SK-N-SH treated with all-trans-retinoic acid at 6 μM for 48 hours (cell line): ENCODE data around the gene PIGU.
A peak's percentile ranks its signal among the peaks of the same experiment; 100 is the strongest.

Experiments
- ATAC-seq: fragments of 200-7000 bp; cut with Tn5 transposase; 3 replicates; pipeline ENCODE4 v1.9.1; 2020; ENCODE audit warnings: mild to moderate bottlenecking, moderate library complexity
- ARNTL ChIP-seq: fragments of 450-650 bp; formaldehyde crosslinking; IDR thresholded peaks from 2 replicates; pipeline ENCODE4 v1.5.0; 2020; ENCODE audit warnings: low read depth, mild to moderate bottlenecking, moderate library complexity, borderline replicate concordance
- CSDC2 ChIP-seq: fragments of 250-450 bp; sonication (Bioruptor Pico); IDR thresholded peaks from 2 replicates; pipeline ENCODE4 v1.5.0; 2020; ENCODE audit warnings: mild to moderate bottlenecking, moderate library complexity
- GLIS3 ChIP-seq: fragments of 250-450 bp; sonication (Bioruptor Pico); IDR thresholded peaks from 2 replicates; pipeline ENCODE4 v1.5.0; 2020; ENCODE audit warnings: mild to moderate bottlenecking, moderate library complexity
- ISL1 ChIP-seq: fragments of 250-450 bp; sonication (Bioruptor Pico); IDR thresholded peaks from 2 replicates; pipeline ENCODE4 v2.1.2; 2022; ENCODE audit warnings: mild to moderate bottlenecking, moderate library complexity
- OSR1 ChIP-seq: fragments of 250-450 bp; sonication (Bioruptor Pico); IDR thresholded peaks from 2 replicates; pipeline ENCODE4 v1.8.0; 2022; ENCODE audit warnings: moderate library complexity, mild to moderate bottlenecking, inconsistent platforms
- PPARA ChIP-seq: fragments of 250-450 bp; sonication (Bioruptor Pico); IDR thresholded peaks from 2 replicates; pipeline ENCODE4 v1.5.0; 2020; ENCODE audit warnings: mild to moderate bottlenecking, borderline replicate concordance
- RARB ChIP-seq: fragments of 250-450 bp; sonication (Bioruptor Pico); IDR thresholded peaks from 2 replicates; pipeline ENCODE4 v1.8.0; 2021; ENCODE audit warnings: mild to moderate bottlenecking, moderate library complexity
- SNAI2 ChIP-seq: fragments of 250-450 bp; sonication (Bioruptor Pico); IDR thresholded peaks from 2 replicates; pipeline ENCODE4 v1.5.0; 2020; ENCODE audit warnings: mild to moderate bottlenecking, moderate library complexity
- TCF4 ChIP-seq: fragments of 250-450 bp; sonication (Bioruptor Pico); IDR thresholded peaks from 2 replicates; pipeline ENCODE4 v1.8.0; 2021; ENCODE audit warnings: mild to moderate bottlenecking, moderate library complexity, borderline replicate concordance
- TOX ChIP-seq: fragments of 250-450 bp; sonication (Bioruptor Pico); IDR thresholded peaks from 2 replicates; pipeline ENCODE4 v1.8.0; 2021; ENCODE audit warnings: mild to moderate bottlenecking, moderate library complexity, borderline replicate concordance
- ZC3H10 ChIP-seq: fragments of 250-450 bp; sonication (Bioruptor Pico); IDR thresholded peaks from 2 replicates; pipeline ENCODE4 v1.5.1; 2021; ENCODE audit warnings: mild to moderate bottlenecking, moderate library complexity
- ZFP30 ChIP-seq: fragments of 450-650 bp; formaldehyde crosslinking; IDR thresholded peaks from 2 replicates; pipeline ENCODE4 v1.5.0; 2022; ENCODE audit warnings: mild to moderate bottlenecking, moderate library complexity
- ZNF70 ChIP-seq: fragments of 450-650 bp; formaldehyde crosslinking; IDR thresholded peaks from 2 replicates; pipeline ENCODE4 v1.5.0; 2020; ENCODE audit warnings: mild to moderate bottlenecking, moderate library complexity
- ZNF8 ChIP-seq: fragments of 450-650 bp; formaldehyde crosslinking; IDR thresholded peaks from 2 replicates; pipeline ENCODE4 v1.5.0; 2020; ENCODE audit warnings: mild to moderate bottlenecking, moderate library complexity
- TF ChIP-seq, protein P1 (sequence below): fragments of 250-450 bp; sonication (Bioruptor Pico); IDR thresholded peaks from 2 replicates; pipeline ENCODE4 v1.8.0; 2020; ENCODE audit warnings: mild to moderate bottlenecking, moderate library complexity, borderline replicate concordance
- TF ChIP-seq, protein P2 (sequence below): fragments of 250-450 bp; sonication (Bioruptor Pico); IDR thresholded peaks from 2 replicates; pipeline ENCODE4 v1.5.1; 2021; ENCODE audit warnings: mild to moderate bottlenecking, moderate library complexity
- TF ChIP-seq, protein P3 (sequence below): fragments of 250-450 bp; sonication (Bioruptor Pico); IDR thresholded peaks from 2 replicates; pipeline ENCODE4 v1.5.0; 2020; ENCODE audit warnings: mild to moderate bottlenecking, moderate library complexity
- TF ChIP-seq, protein P4 (sequence below): fragments of 250-450 bp; sonication (Bioruptor Pico); IDR thresholded peaks from 2 replicates; pipeline ENCODE4 v1.8.0; 2021; ENCODE audit warnings: low read depth, mild to moderate bottlenecking, moderate library complexity, borderline replicate concordance

Gene PIGU

DNA sequence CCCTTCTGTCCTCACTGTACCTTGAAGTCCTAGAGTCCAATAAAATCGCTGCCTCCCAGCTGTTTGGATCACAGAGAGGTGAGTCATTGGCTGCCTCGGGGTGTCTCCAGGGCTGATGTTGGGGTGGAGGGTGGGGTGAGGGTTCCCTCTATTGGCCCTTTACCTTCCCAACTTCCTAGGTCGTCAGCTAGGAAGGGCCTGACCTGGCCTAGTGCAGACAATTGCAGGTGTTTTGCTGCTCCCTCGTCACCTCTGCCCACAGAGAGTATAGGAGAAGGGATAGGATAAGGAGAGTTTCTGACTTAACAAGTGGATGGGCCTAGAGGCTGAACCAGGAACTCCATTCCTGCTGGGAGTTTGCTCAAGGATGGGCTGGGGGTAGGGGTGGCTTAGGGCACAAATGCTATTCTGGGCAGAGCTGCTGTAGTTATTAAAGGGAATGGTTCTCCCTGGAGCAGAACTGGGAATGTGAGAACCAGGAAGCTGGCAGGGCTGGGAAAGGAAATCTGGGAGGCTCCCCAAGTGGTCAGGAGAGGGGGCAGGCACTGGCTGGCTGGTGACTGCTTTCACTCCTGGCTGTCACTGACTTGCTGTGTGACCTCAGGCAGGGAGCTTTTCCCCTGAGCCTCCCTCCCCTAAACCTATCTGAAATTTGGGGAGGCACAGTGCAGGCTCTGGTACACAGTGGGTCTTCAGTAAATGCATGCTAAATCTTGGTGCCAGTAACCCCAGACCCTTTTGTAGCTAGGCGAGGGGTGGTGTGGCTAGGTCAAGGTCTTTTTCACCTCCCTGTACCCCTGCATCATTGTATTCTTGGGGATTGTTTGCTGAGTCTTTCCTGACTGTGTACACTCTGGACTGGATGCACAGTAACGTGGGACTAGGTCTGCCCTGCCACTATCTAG is 28.8 kb upstream of the PIGU start:
- no peak for ATAC-seq
- TF ChIP-seq PPARA (CRISPR knock-in tag) (no peak), RARB (CRISPR knock-in tag) (no peak), ISL1 (CRISPR knock-in tag) (no peak), SNAI2 (CRISPR knock-in tag) (no peak), GLIS3 (no peak)
- TF ChIP-seq, protein P1, sequence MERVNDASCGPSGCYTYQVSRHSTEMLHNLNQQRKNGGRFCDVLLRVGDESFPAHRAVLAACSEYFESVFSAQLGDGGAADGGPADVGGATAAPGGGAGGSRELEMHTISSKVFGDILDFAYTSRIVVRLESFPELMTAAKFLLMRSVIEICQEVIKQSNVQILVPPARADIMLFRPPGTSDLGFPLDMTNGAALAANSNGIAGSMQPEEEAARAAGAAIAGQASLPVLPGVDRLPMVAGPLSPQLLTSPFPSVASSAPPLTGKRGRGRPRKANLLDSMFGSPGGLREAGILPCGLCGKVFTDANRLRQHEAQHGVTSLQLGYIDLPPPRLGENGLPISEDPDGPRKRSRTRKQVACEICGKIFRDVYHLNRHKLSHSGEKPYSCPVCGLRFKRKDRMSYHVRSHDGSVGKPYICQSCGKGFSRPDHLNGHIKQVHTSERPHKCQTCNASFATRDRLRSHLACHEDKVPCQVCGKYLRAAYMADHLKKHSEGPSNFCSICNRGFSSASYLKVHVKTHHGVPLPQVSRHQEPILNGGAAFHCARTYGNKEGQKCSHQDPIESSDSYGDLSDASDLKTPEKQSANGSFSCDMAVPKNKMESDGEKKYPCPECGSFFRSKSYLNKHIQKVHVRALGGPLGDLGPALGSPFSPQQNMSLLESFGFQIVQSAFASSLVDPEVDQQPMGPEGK (CRISPR knock-in tag): no peak
- TF ChIP-seq, protein P2, sequence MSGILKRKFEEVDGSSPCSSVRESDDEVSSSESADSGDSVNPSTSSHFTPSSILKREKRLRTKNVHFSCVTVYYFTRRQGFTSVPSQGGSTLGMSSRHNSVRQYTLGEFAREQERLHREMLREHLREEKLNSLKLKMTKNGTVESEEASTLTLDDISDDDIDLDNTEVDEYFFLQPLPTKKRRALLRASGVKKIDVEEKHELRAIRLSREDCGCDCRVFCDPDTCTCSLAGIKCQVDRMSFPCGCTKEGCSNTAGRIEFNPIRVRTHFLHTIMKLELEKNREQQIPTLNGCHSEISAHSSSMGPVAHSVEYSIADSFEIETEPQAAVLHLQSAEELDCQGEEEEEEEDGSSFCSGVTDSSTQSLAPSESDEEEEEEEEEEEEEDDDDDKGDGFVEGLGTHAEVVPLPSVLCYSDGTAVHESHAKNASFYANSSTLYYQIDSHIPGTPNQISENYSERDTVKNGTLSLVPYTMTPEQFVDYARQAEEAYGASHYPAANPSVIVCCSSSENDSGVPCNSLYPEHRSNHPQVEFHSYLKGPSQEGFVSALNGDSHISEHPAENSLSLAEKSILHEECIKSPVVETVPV (CRISPR knock-in tag): no peak

DNA sequence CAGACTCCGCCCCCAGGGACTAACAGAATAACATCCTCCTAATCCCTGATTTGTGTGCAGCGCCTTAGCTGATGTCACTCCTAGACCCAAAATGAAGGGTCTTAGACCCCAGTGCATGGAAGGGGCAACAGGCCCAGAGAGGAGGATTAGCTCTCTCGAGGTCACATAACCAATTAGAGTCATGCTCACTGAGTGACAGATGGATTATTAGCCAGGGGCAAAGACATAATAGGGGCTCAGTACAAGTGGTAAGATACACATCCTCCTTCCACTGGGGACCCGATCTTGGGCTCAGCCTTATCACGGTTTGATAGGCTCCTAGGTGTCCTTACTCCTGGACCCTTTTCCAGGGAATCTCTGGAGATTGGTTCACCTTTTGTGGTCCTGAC is 28.1 kb upstream of the PIGU start:
- TF ChIP-seq GLIS3 (no peak), RARB (CRISPR knock-in tag) (no peak), ARNTL (CRISPR knock-in tag) (no peak)
- TF ChIP-seq, protein P3, sequence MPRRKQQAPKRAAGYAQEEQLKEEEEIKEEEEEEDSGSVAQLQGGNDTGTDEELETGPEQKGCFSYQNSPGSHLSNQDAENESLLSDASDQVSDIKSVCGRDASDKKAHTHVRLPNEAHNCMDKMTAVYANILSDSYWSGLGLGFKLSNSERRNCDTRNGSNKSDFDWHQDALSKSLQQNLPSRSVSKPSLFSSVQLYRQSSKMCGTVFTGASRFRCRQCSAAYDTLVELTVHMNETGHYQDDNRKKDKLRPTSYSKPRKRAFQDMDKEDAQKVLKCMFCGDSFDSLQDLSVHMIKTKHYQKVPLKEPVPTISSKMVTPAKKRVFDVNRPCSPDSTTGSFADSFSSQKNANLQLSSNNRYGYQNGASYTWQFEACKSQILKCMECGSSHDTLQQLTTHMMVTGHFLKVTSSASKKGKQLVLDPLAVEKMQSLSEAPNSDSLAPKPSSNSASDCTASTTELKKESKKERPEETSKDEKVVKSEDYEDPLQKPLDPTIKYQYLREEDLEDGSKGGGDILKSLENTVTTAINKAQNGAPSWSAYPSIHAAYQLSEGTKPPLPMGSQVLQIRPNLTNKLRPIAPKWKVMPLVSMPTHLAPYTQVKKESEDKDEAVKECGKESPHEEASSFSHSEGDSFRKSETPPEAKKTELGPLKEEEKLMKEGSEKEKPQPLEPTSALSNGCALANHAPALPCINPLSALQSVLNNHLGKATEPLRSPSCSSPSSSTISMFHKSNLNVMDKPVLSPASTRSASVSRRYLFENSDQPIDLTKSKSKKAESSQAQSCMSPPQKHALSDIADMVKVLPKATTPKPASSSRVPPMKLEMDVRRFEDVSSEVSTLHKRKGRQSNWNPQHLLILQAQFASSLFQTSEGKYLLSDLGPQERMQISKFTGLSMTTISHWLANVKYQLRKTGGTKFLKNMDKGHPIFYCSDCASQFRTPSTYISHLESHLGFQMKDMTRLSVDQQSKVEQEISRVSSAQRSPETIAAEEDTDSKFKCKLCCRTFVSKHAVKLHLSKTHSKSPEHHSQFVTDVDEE: 0 out of 2 replicates have a peak, but pooled peaks have one; percentile 2
- no peak for ATAC-seq

GRCh38 chr20:34704177-34705007 is 27.5 kb upstream of the PIGU start, which contains the start of gene TP53INP2:
TP53INP2 (plus strand) TSS chr20:34704344; CDS start chr20:34708740, 4,396 bp downstream.
- ATAC-seq: peak; percentile 52
- TF ChIP-seq GLIS3: peak; percentile 61; the same call in 1 of the 2 replicates
- peak; percentile 47; the same call in 1 of the 2 replicates for TF ChIP-seq TCF4 (CRISPR knock-in tag)
- TF ChIP-seq, protein P3: 0 out of 2 replicates have a peak, but pooled peaks have one; percentile 16
- TF ChIP-seq SNAI2 (CRISPR knock-in tag): no peak
- TF ChIP-seq TOX (CRISPR knock-in tag): no peak
- no peak for TF ChIP-seq CSDC2 (CRISPR knock-in tag)
- TF ChIP-seq ZC3H10 (CRISPR knock-in tag): no peak
- TF ChIP-seq OSR1 (CRISPR knock-in tag): no peak
- TF ChIP-seq ZFP30 (CRISPR knock-in tag): no peak
- TF ChIP-seq PPARA (CRISPR knock-in tag): no peak
- TF ChIP-seq ARNTL (CRISPR knock-in tag): no peak
- TF ChIP-seq ZNF8 (CRISPR knock-in tag): peak; percentile 17; the same call in 1 of the 2 replicates
- TF ChIP-seq, protein P4, sequence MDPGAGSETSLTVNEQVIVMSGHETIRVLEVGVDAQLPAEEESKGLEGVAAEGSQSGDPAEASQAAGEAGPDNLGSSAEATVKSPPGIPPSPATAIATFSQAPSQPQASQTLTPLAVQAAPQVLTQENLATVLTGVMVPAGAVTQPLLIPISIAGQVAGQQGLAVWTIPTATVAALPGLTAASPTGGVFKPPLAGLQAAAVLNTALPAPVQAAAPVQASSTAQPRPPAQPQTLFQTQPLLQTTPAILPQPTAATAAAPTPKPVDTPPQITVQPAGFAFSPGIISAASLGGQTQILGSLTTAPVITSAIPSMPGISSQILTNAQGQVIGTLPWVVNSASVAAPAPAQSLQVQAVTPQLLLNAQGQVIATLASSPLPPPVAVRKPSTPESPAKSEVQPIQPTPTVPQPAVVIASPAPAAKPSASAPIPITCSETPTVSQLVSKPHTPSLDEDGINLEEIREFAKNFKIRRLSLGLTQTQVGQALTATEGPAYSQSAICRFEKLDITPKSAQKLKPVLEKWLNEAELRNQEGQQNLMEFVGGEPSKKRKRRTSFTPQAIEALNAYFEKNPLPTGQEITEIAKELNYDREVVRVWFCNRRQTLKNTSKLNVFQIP (CRISPR knock-in tag): no peak
- TF ChIP-seq, protein P1 (CRISPR knock-in tag): no peak
- 0 out of 2 replicates have a peak, but pooled peaks have one; percentile 48 for TF ChIP-seq ZNF70 (CRISPR knock-in tag)
- TF ChIP-seq RARB (CRISPR knock-in tag): no peak
- TF ChIP-seq, all 23 proteins: peak for 5
